Activated CD8-positive, alpha-beta memory T cell treated with anti-CD3 and anti-CD28 coated beads, Interleukin-2, amount 50 U/mL, for 1 hour (primary cell): ENCODE data around the gene CCDC181.
A peak's percentile ranks its signal among the peaks of the same experiment; 100 is the strongest.

ENCODE experiments used
- DNase-seq: peaks from one replicate; pipeline ENCODE4 v3.0.0-alpha.2; 2020; ENCODE audit errors: extremely low read depth

Gene CCDC181

DNA sequence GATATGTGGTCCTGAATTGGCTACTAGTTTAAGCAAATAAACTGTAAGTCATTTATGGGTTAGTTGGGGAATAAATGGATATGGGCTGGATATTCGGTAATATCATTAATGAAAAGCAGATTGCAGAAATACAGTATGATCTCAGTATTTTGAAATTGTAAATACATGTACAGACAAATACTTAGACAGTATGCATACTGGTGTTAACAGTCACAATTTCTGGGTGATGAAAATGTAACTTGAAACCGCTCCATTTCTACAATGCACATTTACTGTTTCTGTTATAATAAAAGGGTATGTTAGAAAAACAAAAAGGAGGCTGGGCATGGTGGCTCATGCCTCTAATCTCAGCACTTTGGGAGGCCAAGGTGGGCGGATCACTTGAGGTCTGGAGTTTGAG, 31.3 kb downstream of the CCDC181 start:
- no peak for DNase-seq

DNA sequence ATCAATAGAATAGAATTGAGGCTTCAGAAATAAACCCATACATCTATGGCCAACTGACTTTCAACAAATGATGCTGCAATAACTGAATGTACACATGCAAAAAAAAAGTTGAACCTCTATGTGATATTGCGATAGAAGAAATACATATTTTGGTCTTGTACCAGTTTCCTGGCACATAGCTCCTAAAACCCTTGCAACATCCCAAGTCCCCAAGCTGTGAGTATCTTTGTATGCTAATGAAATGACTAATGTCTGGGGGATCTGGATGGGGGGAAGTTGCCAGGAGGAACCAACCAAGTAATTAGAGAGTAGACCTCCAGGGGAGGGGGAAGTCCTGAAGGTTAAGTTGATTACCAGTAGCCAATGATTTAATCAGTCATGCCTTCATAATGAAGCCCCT, 34.9 kb downstream of the CCDC181 start:
- no peak for DNase-seq

DNA sequence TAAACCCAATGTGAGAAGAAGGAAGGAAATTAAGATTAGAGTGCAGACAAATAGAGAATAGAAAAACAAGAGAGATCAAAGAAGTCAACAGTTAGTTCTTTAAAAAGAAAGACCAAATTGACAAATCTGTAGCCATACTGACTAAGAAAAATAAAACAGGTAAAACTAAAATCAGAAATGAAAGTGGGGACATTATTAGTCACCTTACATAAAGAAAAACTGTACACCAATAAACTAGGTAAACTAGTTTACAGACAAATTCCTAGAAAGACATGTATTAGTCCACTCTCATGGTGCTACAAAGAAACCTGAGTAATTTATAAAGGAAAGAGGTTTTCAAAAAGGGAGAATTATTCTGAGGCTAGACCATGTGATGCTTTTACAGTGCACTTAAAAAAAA, 37.0 kb downstream of the CCDC181 start:
- no peak for DNase-seq

DNA sequence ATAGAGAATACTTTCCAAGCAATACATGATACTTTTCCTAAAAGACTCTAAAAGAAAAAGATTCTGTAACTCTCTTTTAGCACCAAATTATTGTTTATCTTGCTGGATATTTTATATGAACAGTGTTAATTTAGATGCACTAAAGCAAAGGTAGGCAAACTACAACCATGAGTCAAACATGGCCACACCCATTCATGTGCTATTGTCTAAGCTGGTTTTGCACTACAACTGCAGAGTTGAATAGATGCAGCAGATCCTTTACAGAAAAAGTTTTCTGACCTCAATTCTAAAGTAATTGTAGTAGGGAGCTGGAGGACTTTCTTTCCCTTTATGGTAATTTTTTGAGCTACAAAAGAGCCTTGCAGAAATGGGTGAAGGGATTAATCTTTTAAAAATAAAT, 39.9 kb downstream of the CCDC181 start:
- DNase-seq: no peak

DNA sequence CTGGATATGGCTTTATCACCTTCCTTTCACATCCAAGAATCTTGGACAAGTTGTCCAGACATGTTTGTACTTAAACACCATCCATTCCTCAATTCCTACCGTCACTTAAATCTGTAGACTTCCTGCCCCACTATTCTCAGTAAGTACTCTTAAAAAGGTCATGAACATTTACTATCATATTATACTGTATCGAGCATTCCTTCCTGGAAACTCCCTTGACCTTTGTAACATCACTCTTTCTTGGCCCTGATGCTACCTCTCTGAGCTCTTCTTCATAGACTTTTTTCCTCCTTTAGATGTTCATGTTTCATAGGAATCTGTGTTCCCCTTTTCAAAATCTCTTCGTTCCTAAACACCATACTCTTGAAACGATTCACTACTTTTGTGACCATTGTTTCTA, 43.8 kb downstream of the CCDC181 start:
- DNase-seq: no peak

DNA sequence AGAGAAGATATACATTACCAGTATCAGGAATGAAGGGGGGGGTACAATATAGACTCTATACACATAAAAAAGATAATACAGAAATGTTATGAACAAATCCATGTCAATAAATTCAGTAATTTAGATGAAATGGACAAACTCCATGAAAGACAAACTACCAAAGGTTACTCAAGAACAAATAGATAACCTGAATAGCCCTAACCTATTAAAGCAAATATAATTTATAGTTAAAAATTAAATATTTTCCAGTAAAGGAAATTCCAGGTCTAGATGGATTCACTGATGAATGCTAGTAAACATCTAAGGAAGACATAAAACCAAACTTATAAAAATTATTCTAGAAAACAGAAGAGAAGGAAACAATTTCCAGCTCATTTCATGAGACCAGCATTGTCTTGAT, 46.1 kb downstream of the CCDC181 start:
- no peak for DNase-seq

DNA sequence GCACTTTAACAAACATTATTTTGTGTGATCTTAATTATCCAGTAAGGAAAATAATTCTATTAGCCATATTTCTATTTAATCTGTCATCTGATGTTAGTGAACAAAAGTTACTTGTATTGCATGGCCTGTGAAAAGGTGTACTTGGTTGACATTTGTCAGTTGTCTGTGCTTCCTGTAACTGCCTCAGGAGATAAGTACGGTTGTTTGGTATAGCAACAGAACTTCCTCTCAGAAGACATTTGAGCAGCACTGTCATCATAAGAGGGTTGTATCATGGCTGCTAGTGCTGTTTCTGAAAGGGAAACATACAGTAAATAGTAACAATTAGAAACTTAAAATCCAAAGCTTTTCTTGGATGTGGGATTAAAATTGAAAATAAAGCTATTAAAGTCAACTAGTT, 55.9 kb downstream of the CCDC181 start:
- DNase-seq: no peak

DNA sequence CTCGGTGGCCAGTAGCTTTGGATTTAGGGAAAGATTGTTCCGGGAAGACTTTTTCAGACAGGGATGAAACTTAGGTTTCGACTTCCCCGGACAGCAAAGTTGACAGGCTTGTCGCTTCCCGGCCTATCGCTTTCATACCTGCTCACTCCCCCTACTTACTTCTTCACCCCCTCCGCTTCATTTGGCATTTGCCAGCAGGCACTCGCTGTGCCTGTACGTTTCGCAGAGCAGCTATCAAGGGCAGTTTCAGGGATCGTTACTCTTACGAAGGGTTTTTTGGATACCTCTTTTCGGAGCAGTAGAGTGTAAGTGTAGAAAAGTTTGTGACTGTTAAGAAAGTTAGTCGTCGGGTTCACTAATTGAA, 58.9 kb downstream of the CCDC181 start:
- no peak for DNase-seq

DNA sequence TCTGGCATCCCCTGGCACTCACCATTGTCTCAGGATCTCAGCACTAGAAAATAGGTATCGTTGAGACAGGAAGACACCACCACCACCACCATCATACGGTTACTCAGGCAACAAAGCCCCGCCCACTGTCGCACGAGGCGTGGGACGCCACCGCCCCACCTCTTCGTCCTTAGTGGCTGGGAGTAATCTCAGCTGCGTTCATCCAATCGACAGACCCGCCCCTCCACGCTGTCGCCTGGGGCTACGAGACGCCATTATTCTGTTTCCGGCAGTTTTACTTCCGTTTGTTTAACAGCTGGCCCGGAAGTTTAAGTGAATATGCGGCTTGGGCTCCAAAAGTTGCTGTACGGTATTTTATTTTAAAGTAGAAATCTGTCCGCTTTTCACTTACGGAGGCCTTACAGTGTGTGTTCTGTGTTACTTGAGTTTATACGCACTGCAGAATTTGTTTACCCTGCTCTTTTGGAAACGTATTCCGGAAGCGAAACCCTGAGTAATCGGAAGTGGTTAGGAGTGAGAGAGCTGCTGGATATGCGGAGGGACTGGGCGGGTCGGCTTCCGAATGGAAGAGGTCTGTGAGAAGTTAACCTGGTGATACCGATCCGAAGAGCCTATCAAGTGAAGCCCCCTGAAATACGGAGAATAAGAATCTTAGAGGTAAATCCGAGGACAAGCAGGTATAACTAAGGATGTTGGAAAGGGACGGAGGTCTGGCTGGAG, 59.4 kb downstream of the CCDC181 start, which contains the start of the genes BLZF1 and NME7:
Gene BLZF1 (plus strand): TSS at position 510 of the 720 bp plus-strand sequence. CDS start 1,328 bp downstream, outside the sequence.
Gene NME7 (minus strand): TSS at position 112 of the 720 bp plus-strand sequence. CDS start 87 bp downstream, at position 25.
- peak; percentile 94 for DNase-seq

DNA sequence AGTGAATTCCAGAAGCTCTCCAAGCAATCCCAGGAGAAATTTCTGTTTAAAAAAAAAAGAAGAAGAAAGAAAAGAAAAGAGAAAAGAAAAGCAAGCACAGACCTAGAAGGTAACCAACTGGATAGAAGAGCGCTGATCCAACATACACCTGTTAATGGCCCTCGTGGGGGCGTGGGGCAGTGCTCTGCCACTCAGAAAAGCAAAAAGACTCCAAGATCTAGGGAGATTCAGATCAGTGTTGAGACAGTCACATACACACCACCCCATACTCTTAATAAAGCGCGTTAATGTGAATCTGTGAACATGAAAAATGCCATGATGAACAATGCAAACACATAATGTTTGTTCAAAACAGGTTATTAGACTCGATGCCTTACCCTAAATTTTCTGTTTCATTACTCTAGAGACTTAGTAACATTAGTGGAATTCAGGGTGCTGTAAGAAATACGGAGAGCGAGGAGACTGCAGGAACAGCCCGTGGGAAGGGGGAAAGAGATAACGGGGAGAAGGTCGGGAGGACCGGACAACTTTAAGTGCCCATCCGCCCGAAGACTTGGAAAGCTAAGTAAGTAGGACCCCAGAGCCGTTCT, 60.1 kb downstream of the CCDC181 start:
- DNase-seq: no peak

DNA sequence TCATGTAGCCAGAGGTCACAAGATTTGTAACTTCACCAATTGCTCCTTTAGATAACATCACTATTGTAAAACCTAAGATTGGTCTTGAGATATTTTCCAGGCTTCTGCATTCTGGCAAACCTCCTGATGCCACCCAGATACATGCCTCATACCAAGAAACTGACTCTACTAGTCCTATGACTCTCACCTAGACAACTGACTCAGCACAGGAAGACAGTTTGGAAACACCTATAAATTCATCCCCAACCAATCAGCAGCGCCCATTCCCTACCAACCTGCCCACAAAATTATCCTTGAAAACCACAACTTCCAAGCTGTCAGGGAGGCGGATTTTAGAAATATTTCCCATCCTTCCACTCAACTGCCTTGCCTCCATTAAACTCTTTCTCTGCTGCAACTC, 62.3 kb downstream of the CCDC181 start:
- DNase-seq: no peak

DNA sequence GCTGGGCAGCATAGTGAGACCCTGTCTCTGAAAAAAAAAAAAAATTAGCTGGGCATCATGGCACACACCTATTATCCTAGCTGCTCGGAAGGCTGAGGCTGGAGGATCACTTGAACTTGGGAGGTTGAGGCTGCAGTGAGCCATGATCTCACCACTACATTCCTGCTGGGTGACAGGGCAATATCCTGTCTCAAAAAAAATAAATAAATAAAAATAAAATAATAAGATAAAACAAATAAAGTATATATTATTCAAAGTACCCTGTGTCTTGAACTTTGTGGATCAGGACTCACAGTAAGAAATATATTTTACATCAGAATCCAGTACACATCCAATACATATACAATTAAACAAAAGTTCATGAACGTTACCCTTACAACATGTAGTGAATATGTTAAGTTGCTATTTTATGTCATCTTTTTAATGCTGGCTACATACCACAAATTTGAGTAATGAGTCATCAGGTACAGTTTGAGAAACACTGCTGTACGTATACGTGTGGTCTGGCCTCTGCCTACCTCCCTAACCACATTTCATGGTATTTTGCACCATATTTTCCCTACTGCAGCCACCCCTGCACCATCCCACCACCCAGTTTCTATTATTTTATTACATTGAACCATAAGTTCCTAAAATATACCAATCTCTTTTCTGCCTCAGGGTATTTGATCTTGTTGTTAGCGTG, 64.1 kb downstream of the CCDC181 start:
- DNase-seq: no peak

DNA sequence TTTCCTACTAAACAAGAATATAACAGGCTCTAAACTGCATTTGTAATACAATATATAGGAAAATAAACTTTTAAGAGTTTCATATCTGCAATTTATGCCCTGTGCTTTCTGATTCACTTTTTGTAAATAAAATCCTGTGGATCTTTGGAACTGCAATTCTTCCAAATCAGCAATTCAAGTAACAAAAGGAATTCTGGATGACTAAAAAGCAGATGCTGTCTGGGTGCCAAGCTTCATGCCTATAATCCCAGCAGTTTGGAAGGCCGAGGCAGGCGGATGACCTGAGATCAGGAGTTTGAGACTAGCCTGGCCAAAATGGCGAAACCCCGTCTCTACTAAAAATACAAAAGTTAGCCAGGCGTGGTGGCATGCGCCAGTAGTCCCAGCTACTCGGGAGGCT, 66.0 kb downstream of the CCDC181 start:
- DNase-seq: no peak

DNA sequence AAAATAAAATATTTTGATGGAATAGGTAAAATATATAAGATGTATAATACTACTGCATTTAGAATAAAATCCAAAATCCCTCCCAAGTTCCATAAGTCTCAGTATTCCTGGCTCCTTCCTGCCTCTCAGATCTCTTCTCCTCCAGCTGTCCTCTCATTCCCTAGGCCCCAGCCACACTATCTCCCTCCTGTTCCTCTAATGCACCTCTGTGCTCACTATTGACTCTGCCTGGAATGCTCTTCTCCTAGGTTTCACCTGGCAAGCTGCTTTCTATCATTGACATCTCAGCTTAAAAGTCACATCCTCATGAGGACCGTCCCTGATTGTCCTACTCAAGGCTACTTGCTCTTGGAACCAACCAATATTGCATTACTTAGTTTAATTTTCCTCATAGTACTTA, 66.9 kb downstream of the CCDC181 start:
- no peak for DNase-seq

DNA sequence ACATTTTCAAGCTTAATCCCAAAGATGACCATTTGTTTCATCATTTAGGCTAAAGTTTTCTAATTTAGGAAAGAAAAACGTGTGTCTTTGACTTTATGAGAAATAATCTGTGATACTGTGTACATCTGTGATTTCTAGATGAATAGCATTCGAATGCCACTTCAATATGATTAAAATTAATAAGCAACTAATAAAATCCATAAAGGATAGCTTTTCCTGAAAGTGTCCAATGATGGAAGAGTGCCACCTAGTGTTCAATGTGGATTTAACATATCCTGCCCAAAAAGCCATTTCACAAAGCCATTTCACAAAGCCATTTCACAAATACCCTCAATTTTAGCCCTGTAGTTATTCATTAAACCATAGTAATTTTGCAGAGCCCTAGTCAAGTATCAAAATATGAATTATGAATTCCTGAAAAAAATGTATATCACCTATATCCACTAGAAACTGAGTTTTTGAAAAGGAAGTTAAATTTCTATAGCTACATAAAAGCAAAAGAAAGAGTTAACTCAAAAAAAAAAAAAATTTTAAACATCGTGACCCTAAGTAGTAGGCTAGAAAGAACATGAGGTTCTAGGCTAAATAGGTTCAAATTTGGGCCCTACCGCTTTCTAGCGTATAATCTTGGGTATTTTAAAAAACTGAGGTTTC, 78.8 kb downstream of the CCDC181 start:
- DNase-seq: no peak

DNA sequence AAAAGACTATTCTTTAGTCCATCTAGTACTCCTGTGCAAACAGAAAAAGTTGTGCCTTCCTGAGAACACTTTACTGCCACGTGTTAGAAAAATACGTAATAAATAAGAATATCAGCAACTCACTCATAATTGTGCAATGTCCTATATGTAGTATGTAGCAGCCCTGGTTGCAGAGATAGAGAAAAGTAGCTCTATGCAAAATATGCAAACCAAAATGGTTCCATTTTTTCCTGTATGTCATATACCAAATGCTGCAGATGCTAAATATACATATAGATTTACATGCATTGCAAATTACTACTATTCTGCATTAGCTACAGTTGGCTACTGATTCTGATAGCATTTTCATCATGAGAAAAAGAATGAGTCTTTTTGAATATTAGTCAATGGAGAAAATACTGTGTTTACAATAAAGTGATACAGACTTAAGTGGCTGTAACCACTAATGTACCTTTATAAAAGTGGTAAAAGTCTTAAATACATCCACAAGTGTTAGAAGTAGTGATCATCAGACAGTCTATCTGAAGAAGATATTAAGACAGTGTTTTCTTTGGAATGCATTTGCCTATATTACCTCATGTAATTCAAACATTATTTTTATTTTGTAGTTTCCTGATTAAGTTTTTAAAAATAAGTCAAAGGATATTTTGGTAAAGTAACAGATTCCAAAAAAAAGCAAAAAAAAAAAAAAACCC, 79.4 kb downstream of the CCDC181 start:
- no peak for DNase-seq

DNA sequence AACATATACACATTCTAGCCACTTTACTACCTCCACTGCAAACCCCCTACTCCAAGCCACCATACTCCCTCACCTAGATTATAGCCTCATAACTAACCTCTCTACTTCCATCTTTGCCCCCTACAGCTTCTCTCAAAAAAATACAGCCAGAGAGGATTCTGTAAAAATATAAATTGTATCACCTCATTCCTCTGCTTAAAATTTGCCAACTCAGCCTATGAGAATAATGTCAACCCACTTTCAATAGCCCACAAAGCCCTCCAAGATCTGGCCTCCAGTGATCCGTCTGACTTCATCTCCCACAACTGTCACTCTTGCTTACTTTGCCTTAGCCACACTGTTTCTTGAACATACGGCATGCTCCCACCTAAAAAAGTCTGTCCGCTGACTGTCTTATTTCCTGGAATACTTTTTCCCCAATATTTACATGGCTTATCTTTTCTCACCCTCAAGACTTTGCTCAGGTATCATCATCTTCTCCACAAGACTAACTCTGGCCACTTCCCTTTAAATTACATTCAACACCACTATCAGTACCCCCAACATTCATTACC, 81.2 kb downstream of the CCDC181 start:
- no peak for DNase-seq

DNA sequence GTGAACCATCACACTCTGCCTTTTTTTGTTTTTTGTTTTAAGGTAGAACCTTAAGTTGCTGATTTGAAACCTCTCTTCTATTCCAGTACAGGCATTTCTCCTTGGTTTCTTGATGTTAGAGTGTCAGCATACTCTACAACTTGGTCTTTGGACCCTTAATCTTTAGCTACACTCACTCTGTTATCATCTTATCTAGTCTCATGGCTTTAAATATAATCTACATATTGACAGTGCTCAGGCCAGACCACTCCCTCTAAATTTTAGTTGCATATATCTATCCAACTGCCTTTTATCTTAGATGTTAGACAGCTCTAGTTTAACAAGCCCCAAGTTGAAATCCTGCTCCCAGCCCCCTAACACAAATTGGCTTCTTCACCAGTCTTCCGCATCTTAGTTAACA, 81.8 kb downstream of the CCDC181 start:
- no peak for DNase-seq
